Gastroesophageal sphincter (tissue), 4 donors: ENCODE data around the gene INCA1. TPM values are rescaled to one million over a fixed set of nuclear protein-coding genes. Genes with fewer than 3 reads are reported as not detected.
"Not testable (repeated sequence)": the region's sequence is repeated elsewhere in the genome, so short reads cannot be mapped to it uniquely, and the experiment has no call there.

Experiments
- ATAC-seq: fragments of 150-250 bp; one replicate; pipeline ENCODE4 v1.9.1; 2016; ENCODE audit warnings: mild to moderate bottlenecking, moderate library complexity
- H3K27ac ChIP-seq, 4 donors: fragments of 200-600 bp; sonication (generic) in 3 of 4; 1 replicate in 3 of 4; 2 replicates in 1 of 4; pipeline ENCODE4 v1.5.1; 2016 to 2019
- H3K27me3 ChIP-seq: fragments of 200-600 bp; sonication (generic); one replicate; pipeline ENCODE4 v1.5.1; 2019
- H3K36me3 ChIP-seq, 2 donors: fragments of 200-600 bp; sonication (generic); one replicate each; pipeline ENCODE4 v1.5.1; 2019; ENCODE audit warnings: control low read depth in 1 of 2
- H3K4me1 ChIP-seq, 3 donors: fragments of 200-600 bp; sonication (generic); 1 replicate in 2 of 3; 2 replicates in 1 of 3; pipeline ENCODE4 v1.5.1; 2016 to 2019; ENCODE audit warnings: control low read depth in 2 of 3
- H3K4me3 ChIP-seq, 2 donors: fragments of 200-600 bp; sonication (generic); one replicate each; pipeline ENCODE4 v1.5.1; 2019; ENCODE audit warnings: mild to moderate bottlenecking in 1 of 2, moderate library complexity in 1 of 2
- H3K9me3 ChIP-seq, 3 donors: fragments of 200-600 bp; sonication (generic); one replicate each; pipeline ENCODE4 v1.5.1; 2017 to 2019; ENCODE audit warnings: control low read depth in 2 of 3
- CTCF ChIP-seq, 4 experiments: fragments of 200-600 bp in 2 of 4; fragments of 450-650 bp in 2 of 4; sonication (generic) in 1 of 4; IDR thresholded peaks; one replicate each; pipeline ENCODE4 v1.5.1; 2017 to 2019; ENCODE audit warnings: antibody characterized with exemption in 4 of 4, mild to moderate bottlenecking in 2 of 4, moderate library complexity in 2 of 4
- EP300 ChIP-seq: sonication (generic); formaldehyde crosslinking; IDR thresholded peaks from one replicate; pipeline ENCODE4 v1.6.1; 2017; ENCODE audit warnings: antibody characterized with exemption, mild to moderate bottlenecking
- POLR2A ChIP-seq, 2 donors: fragments of 450-650 bp; IDR thresholded peaks; one replicate each; pipeline ENCODE4 v1.6.1; 2017; ENCODE audit warnings: antibody characterized with exemption in 2 of 2, mild to moderate bottlenecking in 2 of 2, moderate library complexity in 1 of 2
- POLR2AphosphoS5 ChIP-seq: sonication (generic); formaldehyde crosslinking; IDR thresholded peaks from one replicate; pipeline ENCODE4 v1.6.1; 2017; ENCODE audit warnings: antibody characterized with exemption
- WGBS, 2 donors: methylation state at CpG; one replicate each; pipeline ENCODE4 v1.1.5; 2018; ENCODE audit warnings: low coverage in 1 of 2; 5-methylcytosine and 5-hydroxymethylcytosine counted together
- total RNA-seq, 4 donors: library from RNA; depleted of rRNA; stranded (reverse); fragments of >200 nt; gene quantifications; one replicate each; pipeline ENCODE4 v1.1.0, GENCODE V29; 2016

INCA1 gene
- total RNA-seq, 4 donors from 2014 or later: 0.93 to 4.4 (median 3.8) TPM; not detected in 1

- TF ChIP-seq EP300: no peak
- no peak for TF ChIP-seq CTCF (IDR thresholded peaks at IDR 0.05)
- TF ChIP-seq POLR2A (IDR thresholded peaks at IDR 0.05): no peak
- no peak for TF ChIP-seq POLR2AphosphoS5
- Histone ChIP-seq H3K27me3 (peaks cover 31% of the 10 kb centered on the region), H3K4me3 (no peak overlapping the region), H3K27ac (no peak overlapping the region), H3K4me1 (peaks cover 0 to 22% (median 0%) of the 10 kb centered on the region in 3 donors), H3K36me3 (no peaks in the 10 kb centered on the region), H3K9me3 (no peaks in the 10 kb centered on the region)
- ATAC-seq: no peak
- WGBS, 2 donors: 60 to 71% methylated on average over 1 to 5 of the region's 13 CpGs
Observed at GRCh38 chr17:5033352-5034015, 36.2 kb upstream of the INCA1 start.

GRCh38 chr17:5032865-5033264 is 35.5 kb upstream of the INCA1 start:
- no peak for ATAC-seq
- TF ChIP-seq POLR2AphosphoS5: no peak
- no peak for TF ChIP-seq CTCF (IDR thresholded peaks at IDR 0.05)
- no peak for TF ChIP-seq POLR2A (IDR thresholded peaks at IDR 0.05)
- TF ChIP-seq EP300: no peak

GRCh38 chr17:5031365-5032082 is 34.2 kb upstream of the INCA1 start:
- no peaks in the 10 kb centered on the region for H3K36me3 ChIP-seq
- peak overlapping the region in 3 of 4 donors; percentile 25 to 73 (median 28) for H3K27ac ChIP-seq
- peak; percentile 88 for ATAC-seq
- WGBS, 2 donors: 32% methylated on average over 4 of the region's 48 CpGs; no CpG with 5 or more reads in 1 of the 2 donors
- peaks cover 0 to 22% (median 0%) of the 10 kb centered on the region in 3 donors for H3K4me1 ChIP-seq
- peak in 3 of 4 experiments; percentile 79 to 90 (median 85) for TF ChIP-seq CTCF (IDR thresholded peaks at IDR 0.05)
- peak; percentile 9 for TF ChIP-seq POLR2AphosphoS5
- no peak for TF ChIP-seq EP300
- TF ChIP-seq POLR2A (IDR thresholded peaks at IDR 0.05): no peak
- peaks cover 23% of the 10 kb centered on the region for H3K27me3 ChIP-seq
- H3K4me3 ChIP-seq: peak overlapping the region; percentile 32 to 55
- H3K9me3 ChIP-seq: no peaks in the 10 kb centered on the region

More at GRCh38 chr17:5032865-5033264, 35.5 kb upstream of the INCA1 start:
- peaks cover 0 to 22% (median 0%) of the 10 kb centered on the region in 3 donors for H3K4me1 ChIP-seq
- no CpG with 5 or more reads among the region's 6 CpGs for WGBS, 2 donors
- H3K27me3 ChIP-seq: peaks cover 31% of the 10 kb centered on the region
- H3K9me3 ChIP-seq: no peaks in the 10 kb centered on the region
- no peak overlapping the region for H3K27ac ChIP-seq
- H3K36me3 ChIP-seq: no peaks in the 10 kb centered on the region
- H3K4me3 ChIP-seq: no peak overlapping the region

GRCh38 chr17:5030168-5030567 is 32.8 kb upstream of the INCA1 start:
- H3K27ac ChIP-seq, H3K4me3 ChIP-seq, H3K36me3 ChIP-seq, H3K9me3 ChIP-seq, ATAC-seq: not testable (repeated sequence)
- WGBS, 2 donors: 100% methylated on average over 1 of the region's 2 CpGs; no CpG with 5 or more reads in 1 of the 2 donors
- peaks cover 0 to 21% (median 0%) of the 10 kb centered on the region in 3 donors for H3K4me1 ChIP-seq
- H3K27me3 ChIP-seq: peaks cover 10% of the 10 kb centered on the region

- ATAC-seq: no peak
- no peak for TF ChIP-seq POLR2A (IDR thresholded peaks at IDR 0.05)
- TF ChIP-seq EP300: no peak
- TF ChIP-seq POLR2AphosphoS5: no peak
- TF ChIP-seq CTCF (IDR thresholded peaks at IDR 0.05): no peak
- no peak overlapping the region for H3K27ac ChIP-seq
- no peak overlapping the region for H3K4me3 ChIP-seq
- 58 to 68% methylated on average over 5 of the region's 5 CpGs for WGBS, 2 donors
- no peaks in the 10 kb centered on the region for H3K27me3 ChIP-seq
- H3K4me1 ChIP-seq: peaks cover 0 to 19% (median 0%) of the 10 kb centered on the region in 3 donors
- no peaks in the 10 kb centered on the region for H3K9me3 ChIP-seq
- peaks cover 0 to 19% of the 10 kb centered on the region in 2 donors for H3K36me3 ChIP-seq
Observed at GRCh38 chr17:5027916-5028315, 30.6 kb upstream of the INCA1 start.
